HG02759 (cell line): ENCODE measurements around the gene PANK3.
A peak's percentile ranks its signal among the peaks of the same experiment; 100 is the strongest.
"Not testable (repeated sequence)": the region's sequence is repeated elsewhere in the genome, so short reads cannot be mapped to it uniquely, and the experiment has no call there.

Source experiments
- ATAC-seq: cut with Tn5 transposase; IDR thresholded peaks from one replicate; pipeline ENCODE4 v1.9.1; 2021; ENCODE audit warnings: mild to moderate bottlenecking, moderate library complexity; ENCODE audit not compliant: unreplicated experiment

Gene PANK3

DNA sequence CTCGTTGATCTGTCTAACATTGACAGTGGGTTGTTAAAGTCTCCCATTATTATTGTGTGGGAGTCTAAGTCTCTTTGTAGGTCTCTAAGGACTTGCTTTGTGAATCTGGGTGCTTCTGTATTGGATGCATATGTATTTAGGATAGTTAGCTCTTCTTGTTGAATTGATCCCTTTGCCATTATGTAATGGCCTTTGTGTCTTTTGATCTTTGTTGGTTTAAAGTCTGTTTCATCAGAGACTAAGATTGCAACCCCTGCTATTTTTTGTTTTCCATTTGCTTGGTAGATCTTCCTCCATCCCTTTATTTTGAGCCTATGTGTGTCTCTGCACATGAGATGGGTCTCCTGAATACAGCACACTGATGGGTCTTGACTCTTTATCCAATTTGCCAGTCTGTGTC, 17.0 kb upstream of the PANK3 start:
- not testable (repeated sequence) for ATAC-seq

DNA sequence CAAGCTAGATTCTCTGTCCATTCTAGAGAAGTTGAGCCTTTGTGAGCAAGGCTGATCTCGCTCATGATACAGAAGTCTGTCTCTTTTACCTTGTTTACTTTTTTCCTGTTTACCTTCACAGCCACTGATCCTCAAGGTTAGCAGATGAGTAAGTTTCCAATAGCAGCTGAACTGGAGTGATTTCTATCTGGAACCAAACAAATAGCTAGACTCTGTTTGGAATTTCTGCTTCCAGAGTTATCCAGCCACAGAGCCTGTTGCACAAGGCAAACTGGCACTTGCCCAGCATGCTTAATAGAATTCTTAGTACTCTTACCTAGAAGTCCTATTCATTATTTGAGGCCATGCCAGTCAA, 12.8 kb upstream of the PANK3 start:
- ATAC-seq: no peak

DNA sequence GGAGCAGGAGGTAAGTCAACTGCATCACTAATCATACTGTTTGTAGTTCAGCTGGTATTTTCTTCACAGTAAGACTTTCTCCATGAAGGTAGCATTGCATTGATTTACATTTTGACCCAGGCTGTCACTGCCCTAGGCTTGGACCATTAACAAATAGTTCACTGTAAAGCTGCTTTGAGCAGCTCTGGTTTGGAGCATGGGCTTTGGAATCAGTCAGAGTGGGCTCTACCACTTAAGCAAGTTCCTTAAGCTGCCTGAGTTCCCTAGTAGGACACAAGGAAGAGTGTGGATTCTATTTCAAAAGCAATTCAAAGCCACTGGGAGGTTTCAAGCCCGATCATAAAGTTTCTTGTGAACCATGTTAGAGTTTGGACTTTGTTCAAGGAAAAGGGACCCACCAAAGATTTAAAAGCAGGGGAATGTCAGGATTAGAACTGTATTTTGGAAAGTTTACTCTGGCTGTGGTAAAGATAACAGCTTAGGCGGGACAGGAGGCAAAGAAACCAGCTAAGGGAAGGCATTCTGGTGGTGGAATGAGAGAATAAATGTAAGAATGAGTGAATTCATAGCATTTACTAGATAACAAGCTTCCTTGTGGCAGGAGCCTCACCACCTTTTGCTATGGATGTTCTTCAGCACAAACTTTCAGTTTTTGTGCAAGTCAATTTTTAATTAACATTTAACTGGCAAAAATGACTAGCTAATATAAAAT, 12.3 kb upstream of the PANK3 start:
- ATAC-seq: no peak

- ATAC-seq: no peak
Measured at GRCh38 chr5:168590666-168591065, 11.5 kb upstream of the PANK3 start.

GRCh38 chr5:168587987-168588386, 8.8 kb upstream of the PANK3 start:
- no peak for ATAC-seq

DNA sequence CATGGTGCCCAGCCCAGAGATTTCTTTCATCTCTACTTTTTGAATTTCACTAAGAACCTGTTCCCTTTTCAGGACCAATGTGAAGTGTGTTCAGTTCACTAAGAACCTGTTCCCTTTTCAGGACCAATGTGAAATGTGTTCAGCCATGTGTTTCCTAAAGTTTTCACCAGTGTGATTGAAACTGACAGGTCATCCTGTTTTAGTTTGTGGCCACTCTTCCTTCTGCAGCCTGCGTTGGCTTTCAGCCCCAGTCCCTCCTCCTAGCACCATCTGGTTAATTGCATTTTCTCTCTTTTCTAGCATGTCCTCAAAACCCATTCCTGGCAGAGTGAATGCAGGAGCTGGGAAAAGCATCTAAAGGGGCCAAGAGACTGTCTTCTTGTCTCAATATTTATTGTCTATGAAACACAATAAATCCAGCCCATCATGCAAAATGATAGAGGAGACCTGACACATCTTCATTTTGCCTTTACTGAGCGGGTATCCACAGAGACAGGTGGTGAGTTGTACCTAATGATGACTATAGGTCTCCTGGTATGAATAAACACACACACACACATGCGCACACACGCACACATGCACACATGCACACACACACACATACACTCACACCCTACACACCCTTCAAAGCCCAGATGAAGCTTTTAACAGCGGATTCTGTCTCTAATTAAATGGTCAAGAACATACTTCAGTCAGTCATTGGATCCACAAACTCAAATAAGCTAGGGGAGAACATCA, 6.1 kb upstream of the PANK3 start:
- no peak for ATAC-seq

DNA sequence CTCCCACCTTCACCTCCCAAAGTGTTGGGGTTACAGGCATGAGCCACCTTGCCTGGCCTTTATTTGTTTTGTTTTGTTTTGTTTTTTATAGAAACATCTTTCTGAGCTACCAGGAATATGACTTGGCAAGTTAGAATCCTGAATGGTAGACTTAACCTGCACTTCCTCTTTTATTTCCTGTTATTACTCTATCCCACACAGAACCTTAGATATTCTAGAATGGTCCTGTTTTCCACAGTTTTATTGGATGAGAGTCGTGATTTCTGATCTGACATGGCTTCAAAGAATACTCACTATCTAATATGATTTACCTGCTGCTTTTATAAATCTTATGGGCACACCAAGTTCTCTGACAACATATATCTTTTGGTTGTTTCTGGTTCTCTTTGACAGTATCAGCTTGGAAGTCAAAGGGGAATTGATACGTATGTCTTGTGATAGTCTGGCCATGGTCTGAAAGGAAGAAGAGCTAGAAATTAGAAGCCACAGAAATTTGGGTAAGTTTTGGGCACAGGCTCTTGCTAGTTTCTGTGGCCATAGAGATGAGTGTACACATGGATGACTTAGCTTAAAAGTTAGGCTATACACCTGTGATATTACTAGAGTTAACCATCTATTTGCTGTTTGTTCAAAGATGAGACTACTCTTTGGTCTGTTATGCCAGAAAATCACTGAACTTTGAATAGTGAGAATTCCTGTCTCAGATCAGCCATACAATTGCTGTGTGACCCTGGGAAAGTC, 4.7 kb upstream of the PANK3 start:
- peak; percentile 22 for ATAC-seq

DNA sequence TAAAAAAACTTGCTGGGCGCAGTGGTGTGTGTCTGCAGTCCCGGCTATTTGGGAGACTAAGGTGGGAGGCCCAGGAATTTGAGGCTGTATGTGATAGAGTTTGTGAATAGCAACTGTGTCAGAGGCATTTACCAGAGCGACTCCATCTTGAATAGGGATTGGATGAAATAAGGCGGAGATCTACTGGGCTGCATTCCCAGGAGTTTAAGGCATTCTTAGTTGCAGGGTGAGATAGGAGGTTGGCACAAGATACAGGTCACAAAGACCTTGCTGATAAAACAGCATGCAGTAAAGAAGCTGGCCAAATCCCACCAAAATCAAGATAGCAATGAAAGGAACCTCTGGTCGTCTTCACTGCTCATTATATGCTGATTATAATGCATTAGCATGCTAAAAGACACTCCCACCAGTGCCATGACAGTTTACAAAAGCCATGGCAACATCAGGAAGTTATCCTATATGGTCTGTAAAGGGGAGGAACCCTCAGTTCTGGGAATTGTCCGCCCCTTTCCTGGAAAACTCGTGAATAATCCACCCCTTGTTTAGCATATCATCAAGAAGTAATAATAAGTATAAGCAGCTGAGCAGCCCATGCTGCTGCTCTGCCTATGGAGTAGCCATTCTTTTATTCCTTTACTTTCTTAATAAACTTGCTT, 1.8 kb upstream of the PANK3 start:
- not testable (repeated sequence) for ATAC-seq

GRCh38 chr5:168580227-168580508, 1.0 kb upstream of the PANK3 start:
- no peak for ATAC-seq

- ATAC-seq: peak; percentile 92
Measured at GRCh38 chr5:168579488-168580226, 489 bp upstream of the PANK3 start.

GRCh38 chr5:168578006-168578405, 1.2 kb downstream of the PANK3 start:
- no peak for ATAC-seq

GRCh38 chr5:168575391-168576372, 3.5 kb downstream of the PANK3 start:
- no peak for ATAC-seq

GRCh38 chr5:168574156-168574555, 5.0 kb downstream of the PANK3 start:
- not testable (repeated sequence) for ATAC-seq

GRCh38 chr5:168573663-168574062, 5.5 kb downstream of the PANK3 start:
- ATAC-seq: not testable (repeated sequence)

GRCh38 chr5:168570490-168571328, 8.5 kb downstream of the PANK3 start:
- ATAC-seq: no peak

GRCh38 chr5:168568738-168569137, 10.4 kb downstream of the PANK3 start:
- no peak for ATAC-seq

DNA sequence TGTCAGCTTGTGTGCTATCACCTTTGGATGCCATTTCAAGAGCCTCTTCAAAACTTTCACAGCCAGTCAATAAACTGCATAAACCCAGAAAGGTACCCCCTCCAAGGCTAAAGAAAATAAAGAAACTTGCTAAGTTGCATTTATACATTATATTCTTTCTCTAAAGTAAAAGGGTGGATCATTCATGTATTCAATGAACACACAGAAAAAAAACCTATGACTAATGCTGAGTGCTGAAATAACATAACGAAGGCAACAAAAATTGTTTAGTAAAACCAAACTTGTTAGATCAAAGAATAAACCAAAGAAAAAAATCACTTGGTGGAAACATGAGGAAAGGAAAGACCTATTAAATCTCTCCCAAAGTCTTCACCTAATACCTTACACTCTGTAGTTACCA, 15.2 kb downstream of the PANK3 start:
- ATAC-seq: no peak

DNA sequence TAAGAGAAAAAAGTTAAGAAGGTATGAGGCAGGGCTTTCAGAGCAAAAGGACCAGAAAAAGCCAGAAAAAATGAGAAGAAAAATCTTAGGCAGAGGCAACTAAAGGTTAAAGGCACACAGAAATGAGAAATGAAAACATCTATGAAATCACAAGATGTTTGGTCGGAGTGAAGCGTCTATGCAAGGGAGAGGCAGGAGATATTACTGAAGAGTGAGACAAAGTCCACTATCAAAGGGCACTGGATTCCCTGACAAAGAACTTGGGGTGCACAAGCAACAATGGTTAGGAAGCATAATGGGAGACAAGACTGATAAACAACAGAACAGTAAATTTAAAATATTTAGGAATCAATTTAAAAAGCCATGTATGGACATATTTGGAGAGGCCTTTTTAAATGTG, 16.9 kb downstream of the PANK3 start:
- no peak for ATAC-seq

DNA sequence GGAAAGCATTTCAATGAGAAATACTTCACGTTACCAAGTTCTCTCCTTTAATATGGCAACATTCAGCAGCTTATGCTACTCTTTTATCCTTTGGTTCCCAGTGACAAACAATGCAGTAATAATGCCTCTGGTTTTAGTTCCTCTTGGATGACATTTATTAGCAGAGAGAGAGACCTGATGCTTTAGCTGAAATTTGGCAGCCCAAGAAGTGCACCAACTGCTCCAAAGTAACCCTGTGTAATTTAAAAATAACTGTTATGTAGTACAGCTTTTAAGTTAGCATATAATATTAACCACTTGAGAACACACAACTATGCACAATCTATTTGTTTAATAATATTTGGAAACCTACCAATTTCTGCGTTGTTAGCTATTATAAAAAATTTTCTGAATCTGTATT, 21.8 kb downstream of the PANK3 start:
- no peak for ATAC-seq
